Kidney epithelial cell (primary cell): ENCODE measurements around the gene MORC2. TPM values are rescaled to one million over a fixed set of nuclear protein-coding genes. Genes with fewer than 3 reads are reported as not detected.

Experiments used
- DNase-seq: peaks from one replicate; pipeline ENCODE4 v3.0.0-alpha.2; 2010; ENCODE audit warnings: low read depth
- H3K27me3 ChIP-seq: 2 replicates; pipeline ENCODE4 v1.6.0; 2011; ENCODE audit warnings: low read length; ENCODE audit not compliant: control insufficient read depth, insufficient read depth
- H3K36me3 ChIP-seq: 2 replicates; pipeline ENCODE4 v1.5.1; 2011; ENCODE audit warnings: low read length; ENCODE audit not compliant: control insufficient read depth, insufficient read depth
- H3K4me3 ChIP-seq: 2 replicates; pipeline ENCODE4 v1.5.1; 2011; ENCODE audit warnings: low read depth, mild to moderate bottlenecking, control low read depth, low read length
- CTCF ChIP-seq: IDR thresholded peaks from 2 replicates; pipeline ENCODE4 v1.5.1; 2011; ENCODE audit warnings: mild to moderate bottlenecking, moderate library complexity, low read length, control low read depth, inconsistent platforms; ENCODE audit not compliant: insufficient read depth, poor library complexity, severe bottlenecking
- total RNA-seq: library from RNA; depleted of rRNA; stranded (reverse); fragments of >200 nt; gene quantifications from 2 replicates; pipeline ENCODE4 v1.2.3, GENCODE V29; 2015

MORC2 gene
- total RNA-seq, 1 donor from 2014 or later, result 30.8 TPM

- peaks cover 3% of the 10 kb centered on the region for H3K36me3 ChIP-seq
- H3K4me3 ChIP-seq, result no peak overlapping the region
- H3K27me3 ChIP-seq, result peaks cover 2% of the 10 kb centered on the region
- no peak for TF ChIP-seq CTCF
- DNase-seq, result no peak
Observed at GRCh38 chr22:30923168-30923900, 45.2 kb downstream of the MORC2 start.

- TF ChIP-seq CTCF, result no peak
- DNase-seq, result peak; percentile 2
- Histone ChIP-seq H3K4me3 (peak overlapping the region; percentile 30), H3K27me3 (peaks cover 2% of the 10 kb centered on the region), H3K36me3 (no peaks in the 10 kb centered on the region)
Observed at GRCh38 chr22:30922151-30922611, 46.4 kb downstream of the MORC2 start.

GRCh38 chr22:30921108-30921507, 47.5 kb downstream of the MORC2 start:
- DNase-seq, result no peak
- no peaks in the 10 kb centered on the region for H3K36me3 ChIP-seq
- H3K27me3 ChIP-seq, result peaks cover 2% of the 10 kb centered on the region
- TF ChIP-seq CTCF, result no peak
- H3K4me3 ChIP-seq, result no peak overlapping the region

GRCh38 chr22:30920407-30920806, 48.2 kb downstream of the MORC2 start:
- peak; percentile 95 for TF ChIP-seq CTCF
- H3K36me3 ChIP-seq, result no peaks in the 10 kb centered on the region
- peak; percentile 21 for DNase-seq

GRCh38 chr22:30919973-30920372, 48.6 kb downstream of the MORC2 start:
- no peak for DNase-seq

More at GRCh38 chr22:30920407-30920806, 48.2 kb downstream of the MORC2 start:
- H3K4me3 ChIP-seq, result no peak overlapping the region
- H3K27me3 ChIP-seq, result peaks cover 2% of the 10 kb centered on the region

More at GRCh38 chr22:30919973-30920372, 48.6 kb downstream of the MORC2 start:
- no peak overlapping the region for H3K4me3 ChIP-seq
- peaks cover 2% of the 10 kb centered on the region for H3K27me3 ChIP-seq
- no peaks in the 10 kb centered on the region for H3K36me3 ChIP-seq
- no peak for TF ChIP-seq CTCF
